Nephron progenitor cell (in vitro differentiated cells): ENCODE measurements around the gene MYZAP.
A peak's percentile ranks its signal among the peaks of the same experiment; 100 is the strongest.

Experiments
- DNase-seq: peaks from one replicate; pipeline ENCODE4 v3.0.0; 2021
- H3K27ac Mint-ChIP-seq: 2 replicates; pipeline ENCODE4 v1.8.0; 2021; ENCODE audit warnings: mild to moderate bottlenecking, moderate library complexity, mixed read lengths
- H3K27me3 Mint-ChIP-seq: 2 replicates; pipeline ENCODE4 v1.8.0; 2021; ENCODE audit warnings: mild to moderate bottlenecking, low read depth, mixed read lengths; ENCODE audit not compliant: poor library complexity
- H3K36me3 Mint-ChIP-seq: 2 replicates; pipeline ENCODE4 v1.8.0; 2021; ENCODE audit warnings: low read depth, mixed read lengths
- H3K4me1 Mint-ChIP-seq: 2 replicates; pipeline ENCODE4 v1.8.0; 2021; ENCODE audit warnings: mixed read lengths
- H3K4me3 Mint-ChIP-seq: 2 replicates; pipeline ENCODE4 v1.8.0; 2021; ENCODE audit warnings: mild to moderate bottlenecking, moderate library complexity, mixed read lengths
- H3K9me3 Mint-ChIP-seq: 2 replicates; pipeline ENCODE4 v1.8.0; 2021; ENCODE audit warnings: mild to moderate bottlenecking, moderate library complexity, mixed read lengths
- CTCF ChIP-seq: fragments of 200-600 bp; sonication (generic); IDR thresholded peaks from 2 replicates; pipeline ENCODE4 v1.5.0; 2021; ENCODE audit warnings: antibody characterized with exemption

The MYZAP gene

GRCh38 chr15:57637846-57638245 lies 46.1 kb downstream of the MYZAP start:
- Mint-ChIP-seq H3K4me3 (no peak overlapping the region), H3K27me3 (no peaks in the 10 kb centered on the region), H3K4me1 (no peaks in the 10 kb centered on the region), H3K36me3 (no peaks in the 10 kb centered on the region), H3K27ac (no peak overlapping the region), H3K9me3 (no peaks in the 10 kb centered on the region)
- no peak for DNase-seq
- no peak for TF ChIP-seq CTCF

GRCh38 chr15:57639306-57639705 lies 47.6 kb downstream of the MYZAP start:
- DNase-seq, result no peak
- Mint-ChIP-seq H3K9me3 (no peaks in the 10 kb centered on the region), H3K4me3 (no peak overlapping the region), H3K4me1 (no peaks in the 10 kb centered on the region), H3K36me3 (no peaks in the 10 kb centered on the region), H3K27ac (no peak overlapping the region), H3K27me3 (no peaks in the 10 kb centered on the region)
- TF ChIP-seq CTCF, result no peak

- H3K4me3 Mint-ChIP-seq, result no peak overlapping the region
- TF ChIP-seq CTCF, result peak; percentile 43
- no peaks in the 10 kb centered on the region for H3K27me3 Mint-ChIP-seq
- peak; percentile 30 for DNase-seq
- H3K36me3 Mint-ChIP-seq, result no peaks in the 10 kb centered on the region
- H3K9me3 Mint-ChIP-seq, result no peaks in the 10 kb centered on the region
- H3K4me1 Mint-ChIP-seq, result no peaks in the 10 kb centered on the region
- H3K27ac Mint-ChIP-seq, result no peak overlapping the region
Observed at GRCh38 chr15:57640930-57641682, 49.4 kb downstream of the MYZAP start.

GRCh38 chr15:57643826-57644225 lies 52.1 kb downstream of the MYZAP start:
- Mint-ChIP-seq H3K4me3 (no peak overlapping the region), H3K36me3 (no peaks in the 10 kb centered on the region), H3K27ac (no peak overlapping the region), H3K27me3 (peaks cover 4% of the 10 kb centered on the region), H3K9me3 (no peaks in the 10 kb centered on the region), H3K4me1 (peaks cover 13% of the 10 kb centered on the region)
- no peak for DNase-seq
- no peak for TF ChIP-seq CTCF

GRCh38 chr15:57646087-57646486 lies 54.4 kb downstream of the MYZAP start:
- Mint-ChIP-seq H3K36me3 (no peaks in the 10 kb centered on the region), H3K27me3 (peaks cover 7% of the 10 kb centered on the region), H3K4me1 (peaks cover 13% of the 10 kb centered on the region), H3K4me3 (no peak overlapping the region), H3K27ac (no peak overlapping the region), H3K9me3 (no peaks in the 10 kb centered on the region)
- no peak for TF ChIP-seq CTCF
- no peak for DNase-seq
